Stimulated activated CD8-positive, alpha-beta memory T cell treated with anti-CD3 and anti-CD28 coated beads, Interleukin-12 subunit alpha, Interleukin-12 subunit beta, amount 100 ng/mL, for 1 hour (primary cell): ENCODE results near the gene PSMD3.

Experiments used
- DNase-seq: peaks from one replicate; pipeline ENCODE4 v3.0.0-alpha.2; 2020; ENCODE audit warnings: low read depth

PSMD3 gene

GRCh38 chr17:39960524-39961041, 20.0 kb upstream of the PSMD3 start:
- no peak for DNase-seq

- no peak for DNase-seq
Observed at GRCh38 chr17:39962642-39963220, 17.9 kb upstream of the PSMD3 start, which contains the start of gene GSDMA. TSS of gene GSDMA (plus strand) at chr17:39963004. CDS start at chr17:39965688, 2,684 bp downstream.

- DNase-seq: peak; percentile 35
Observed at GRCh38 chr17:39963829-39964228, 16.8 kb upstream of the PSMD3 start.

GRCh38 chr17:39965017-39965699, 15.4 kb upstream of the PSMD3 start:
- DNase-seq: no peak

GRCh38 chr17:39966771-39967170, 13.8 kb upstream of the PSMD3 start:
- DNase-seq: no peak

- DNase-seq: no peak
Observed at GRCh38 chr17:39968761-39969160, 11.8 kb upstream of the PSMD3 start.

- DNase-seq: no peak
Observed at GRCh38 chr17:39969375-39969774, 11.2 kb upstream of the PSMD3 start.

- no peak for DNase-seq
Observed at GRCh38 chr17:39970157-39970692, 10.4 kb upstream of the PSMD3 start.

- no peak for DNase-seq
Observed at GRCh38 chr17:39971076-39971603, 9.5 kb upstream of the PSMD3 start.

GRCh38 chr17:39972271-39972670, 8.3 kb upstream of the PSMD3 start:
- DNase-seq: no peak

GRCh38 chr17:39973496-39973895, 7.1 kb upstream of the PSMD3 start:
- DNase-seq: no peak

- DNase-seq: no peak
Observed at GRCh38 chr17:39974433-39974832, 6.2 kb upstream of the PSMD3 start.

- no peak for DNase-seq
Observed at GRCh38 chr17:39975801-39976200, 4.8 kb upstream of the PSMD3 start.

GRCh38 chr17:39979016-39979670, 1.5 kb upstream of the PSMD3 start:
- DNase-seq: no peak

GRCh38 chr17:39979893-39980350, 685 bp upstream of the PSMD3 start:
- DNase-seq: no peak

GRCh38 chr17:39981207-39981741, 667 bp downstream of the PSMD3 start:
- DNase-seq: no peak

- DNase-seq: no peak
Observed at GRCh38 chr17:39981766-39982375, 1.3 kb downstream of the PSMD3 start.

- DNase-seq: no peak
Observed at GRCh38 chr17:39988206-39988810, 7.7 kb downstream of the PSMD3 start.

- no peak for DNase-seq
Observed at GRCh38 chr17:39994448-39994847, 13.8 kb downstream of the PSMD3 start.

- DNase-seq: no peak
Observed at GRCh38 chr17:39995438-39995837, 14.8 kb downstream of the PSMD3 start.

- no peak for DNase-seq
Observed at GRCh38 chr17:39996162-39996561, 15.6 kb downstream of the PSMD3 start.
